Nephron progenitor cell (in vitro differentiated cells): ENCODE results near the gene ROBO2.

Experiments
- DNase-seq: peaks from one replicate; pipeline ENCODE4 v3.0.0; 2021
- H3K27ac Mint-ChIP-seq: 2 replicates; pipeline ENCODE4 v1.8.0; 2021; ENCODE audit warnings: mild to moderate bottlenecking, moderate library complexity, mixed read lengths
- H3K27me3 Mint-ChIP-seq: 2 replicates; pipeline ENCODE4 v1.8.0; 2021; ENCODE audit warnings: mild to moderate bottlenecking, low read depth, mixed read lengths; ENCODE audit not compliant: poor library complexity
- H3K36me3 Mint-ChIP-seq: 2 replicates; pipeline ENCODE4 v1.8.0; 2021; ENCODE audit warnings: low read depth, mixed read lengths
- H3K4me1 Mint-ChIP-seq: 2 replicates; pipeline ENCODE4 v1.8.0; 2021; ENCODE audit warnings: mixed read lengths
- H3K4me3 Mint-ChIP-seq: 2 replicates; pipeline ENCODE4 v1.8.0; 2021; ENCODE audit warnings: mild to moderate bottlenecking, moderate library complexity, mixed read lengths
- H3K9me3 Mint-ChIP-seq: 2 replicates; pipeline ENCODE4 v1.8.0; 2021; ENCODE audit warnings: mild to moderate bottlenecking, moderate library complexity, mixed read lengths
- TF ChIP-seq, protein P1 (sequence below): fragments of 200-600 bp; sonication (generic); IDR thresholded peaks from 2 replicates; pipeline ENCODE4 v1.5.0; 2021; ENCODE audit warnings: antibody characterized with exemption

Gene ROBO2

DNA sequence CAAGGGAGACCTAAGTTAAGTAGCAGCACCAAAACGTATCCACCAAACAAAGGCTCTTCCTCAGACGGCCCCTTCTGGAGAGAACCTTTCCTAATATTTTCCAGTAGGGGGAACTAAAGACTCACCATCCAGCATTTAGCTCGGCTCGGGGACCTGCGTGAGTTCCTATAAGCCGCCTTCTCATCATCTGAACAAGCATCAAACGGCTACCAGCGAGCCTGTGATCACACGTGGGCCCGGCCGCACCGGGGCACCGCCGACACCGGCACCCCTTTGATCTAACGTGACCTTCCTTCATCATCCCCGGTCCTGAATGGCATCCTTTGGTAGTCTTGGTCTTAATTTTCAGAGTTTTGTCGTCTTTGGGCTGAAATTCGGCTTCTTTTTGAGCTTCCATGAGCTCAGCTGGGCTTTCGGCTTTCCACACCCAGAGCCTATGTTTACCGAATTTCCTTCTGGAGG is 1.4 kb upstream of the ROBO2 start:
- Mint-ChIP-seq H3K4me3 (peak overlapping the region; percentile 91), H3K36me3 (no peaks in the 10 kb centered on the region), H3K27ac (peak overlapping the region; percentile 91), H3K4me1 (peaks cover 35% of the 10 kb centered on the region), H3K27me3 (no peaks in the 10 kb centered on the region), H3K9me3 (no peaks in the 10 kb centered on the region)
- TF ChIP-seq, protein P1, sequence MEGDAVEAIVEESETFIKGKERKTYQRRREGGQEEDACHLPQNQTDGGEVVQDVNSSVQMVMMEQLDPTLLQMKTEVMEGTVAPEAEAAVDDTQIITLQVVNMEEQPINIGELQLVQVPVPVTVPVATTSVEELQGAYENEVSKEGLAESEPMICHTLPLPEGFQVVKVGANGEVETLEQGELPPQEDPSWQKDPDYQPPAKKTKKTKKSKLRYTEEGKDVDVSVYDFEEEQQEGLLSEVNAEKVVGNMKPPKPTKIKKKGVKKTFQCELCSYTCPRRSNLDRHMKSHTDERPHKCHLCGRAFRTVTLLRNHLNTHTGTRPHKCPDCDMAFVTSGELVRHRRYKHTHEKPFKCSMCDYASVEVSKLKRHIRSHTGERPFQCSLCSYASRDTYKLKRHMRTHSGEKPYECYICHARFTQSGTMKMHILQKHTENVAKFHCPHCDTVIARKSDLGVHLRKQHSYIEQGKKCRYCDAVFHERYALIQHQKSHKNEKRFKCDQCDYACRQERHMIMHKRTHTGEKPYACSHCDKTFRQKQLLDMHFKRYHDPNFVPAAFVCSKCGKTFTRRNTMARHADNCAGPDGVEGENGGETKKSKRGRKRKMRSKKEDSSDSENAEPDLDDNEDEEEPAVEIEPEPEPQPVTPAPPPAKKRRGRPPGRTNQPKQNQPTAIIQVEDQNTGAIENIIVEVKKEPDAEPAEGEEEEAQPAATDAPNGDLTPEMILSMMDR = peak; percentile 71
- peak; percentile 67 for DNase-seq

DNA sequence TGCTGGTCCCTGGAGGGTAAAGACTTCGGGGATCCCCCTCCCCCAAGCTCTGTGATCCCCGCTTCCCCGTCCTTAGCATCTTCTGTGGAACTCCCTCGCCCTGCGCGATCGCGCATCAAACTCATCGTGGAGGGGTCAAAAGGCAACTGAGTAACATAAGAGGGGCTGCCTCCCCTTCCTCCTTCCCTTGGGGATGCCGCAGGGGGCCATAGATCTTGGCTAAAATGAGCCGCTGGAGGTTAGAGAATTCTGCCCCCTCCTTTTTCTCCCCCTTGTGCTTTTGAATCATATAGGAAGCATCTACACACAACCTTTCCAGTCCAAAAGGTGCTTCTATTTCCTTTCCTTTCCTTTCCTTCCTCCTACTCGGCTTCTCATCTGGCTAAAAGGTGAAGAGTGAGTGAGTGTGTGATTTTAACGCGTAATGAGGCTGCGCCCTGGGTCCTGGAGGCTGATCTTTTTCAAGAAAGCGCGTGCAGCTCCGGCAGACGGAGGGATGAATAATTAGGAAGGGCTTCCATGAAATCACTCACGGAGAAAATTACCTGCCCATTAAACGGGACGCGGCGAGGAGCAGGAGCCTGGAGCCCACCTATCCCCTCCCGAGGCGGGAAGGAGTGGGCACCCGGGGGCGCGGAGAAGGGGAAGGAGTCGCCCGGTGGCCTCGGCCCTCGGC is 831 bp upstream of the ROBO2 start:
- H3K9me3 Mint-ChIP-seq = no peaks in the 10 kb centered on the region
- H3K4me1 Mint-ChIP-seq = peaks cover 35% of the 10 kb centered on the region
- H3K36me3 Mint-ChIP-seq = no peaks in the 10 kb centered on the region
- peak overlapping the region; percentile 91 for H3K4me3 Mint-ChIP-seq
- DNase-seq = peak; percentile 45
- TF ChIP-seq, protein P1 = no peak
- no peaks in the 10 kb centered on the region for H3K27me3 Mint-ChIP-seq
- peak overlapping the region; percentile 91 for H3K27ac Mint-ChIP-seq

DNA sequence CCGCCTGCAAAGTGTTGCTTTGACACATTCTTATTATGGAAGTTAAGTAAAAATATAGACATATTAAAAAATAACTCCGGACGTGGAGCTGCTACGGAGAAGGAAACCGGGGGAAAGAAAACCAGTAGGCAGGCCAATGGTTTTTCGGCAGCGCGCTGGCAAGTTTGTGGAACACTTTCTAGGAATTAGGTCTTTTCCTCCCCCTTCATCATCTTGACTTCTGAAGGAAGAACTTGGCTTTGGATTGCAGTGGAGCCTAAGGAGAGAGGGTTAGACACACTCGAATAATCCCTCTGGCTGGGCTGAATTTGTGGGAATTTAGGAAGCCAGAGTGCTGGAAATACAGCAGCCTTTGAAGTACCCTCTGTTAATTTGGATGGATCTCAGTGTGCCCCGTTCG is 317 bp downstream of the ROBO2 start:
- TF ChIP-seq, protein P1 = no peak

DNA sequence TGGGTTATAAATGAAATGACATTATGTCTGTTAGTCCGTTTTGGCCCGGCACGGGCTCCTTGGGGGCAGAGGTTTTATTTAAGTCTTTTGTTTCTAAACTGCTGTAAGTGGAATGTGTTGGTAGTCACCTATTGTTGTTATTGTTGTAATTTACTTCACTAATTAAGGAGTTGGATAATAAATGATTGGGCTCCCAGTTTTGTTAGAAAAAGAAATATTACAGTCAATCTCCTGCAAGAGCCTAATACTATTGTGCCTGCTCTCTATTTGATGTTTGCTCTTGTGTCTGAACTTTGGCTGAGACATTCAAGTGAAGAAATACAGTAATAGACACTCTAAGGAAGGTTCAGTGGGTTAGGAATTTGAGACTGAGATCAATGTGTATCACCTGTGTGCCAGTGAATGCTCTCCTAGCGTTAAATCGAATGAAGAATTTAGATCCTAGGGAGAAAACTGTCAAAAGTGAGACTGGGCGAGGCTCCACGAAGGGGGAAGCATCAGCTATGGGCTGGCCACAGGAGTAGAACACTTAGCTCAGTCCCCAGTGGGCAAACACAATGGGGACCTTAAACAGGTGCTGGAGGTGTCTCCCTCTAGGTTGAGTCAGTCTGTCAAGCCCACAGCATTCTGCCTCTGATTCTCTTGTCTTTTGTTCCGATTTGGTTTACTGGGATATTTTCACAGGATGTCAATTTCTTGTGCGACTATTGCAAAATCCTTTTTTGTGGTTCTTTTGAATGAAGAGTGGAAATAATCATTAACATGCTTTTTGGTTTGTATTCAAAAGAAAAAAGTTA is 1.2 kb downstream of the ROBO2 start:
- Mint-ChIP-seq H3K27ac (peak overlapping the region; percentile 53), H3K9me3 (no peaks in the 10 kb centered on the region), H3K4me3 (peak overlapping the region; percentile 91), H3K27me3 (no peaks in the 10 kb centered on the region), H3K36me3 (no peaks in the 10 kb centered on the region), H3K4me1 (peaks cover 35% of the 10 kb centered on the region)
- TF ChIP-seq, protein P1 = no peak
- peak; percentile 4 for DNase-seq

More for the DNA sequence above, 317 bp downstream of the ROBO2 start:
- Mint-ChIP-seq H3K9me3 (no peaks in the 10 kb centered on the region), H3K36me3 (no peaks in the 10 kb centered on the region), H3K4me3 (peak overlapping the region; percentile 91), H3K27me3 (no peaks in the 10 kb centered on the region), H3K4me1 (peaks cover 35% of the 10 kb centered on the region), H3K27ac (peak overlapping the region; percentile 92)
- no peak for DNase-seq

DNA sequence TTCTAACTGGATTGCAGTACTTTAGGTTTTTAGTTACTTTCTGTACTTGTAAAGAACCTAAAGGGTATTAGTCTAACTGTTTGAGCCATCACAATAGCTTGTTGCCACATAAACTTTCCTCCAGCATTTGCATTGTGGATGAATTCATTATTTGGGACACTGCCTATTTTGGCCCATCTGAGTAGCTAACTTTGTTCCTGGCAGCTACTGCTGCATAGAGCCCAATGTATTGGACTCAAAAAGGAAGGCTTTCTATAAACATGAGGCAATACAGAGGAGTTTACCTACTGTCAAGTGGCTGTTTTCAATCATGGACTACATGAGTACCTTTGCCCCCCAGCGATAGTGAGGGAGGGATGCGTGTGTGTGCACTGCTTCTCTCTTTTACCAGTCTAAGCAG is 1.9 kb downstream of the ROBO2 start:
- Mint-ChIP-seq H3K4me1 (peaks cover 35% of the 10 kb centered on the region), H3K9me3 (no peaks in the 10 kb centered on the region), H3K27me3 (no peaks in the 10 kb centered on the region), H3K4me3 (peak overlapping the region; percentile 91), H3K27ac (no peak overlapping the region), H3K36me3 (no peaks in the 10 kb centered on the region)
- DNase-seq = no peak
- TF ChIP-seq, protein P1 = no peak
